GM19240 (cell line): Measurements from ENCODE around the gene FAM120A.

Experiments
- DNase-seq: peaks from one replicate; pipeline ENCODE4 v3.0.0; 2011; ENCODE audit warnings: low spot score; ENCODE audit not compliant: insufficient read length

Gene FAM120A

GRCh38 chr9:93471124-93471523 is 19.6 kb downstream of the FAM120A start:
- no peak for DNase-seq

- no peak for DNase-seq
Observed at GRCh38 chr9:93473411-93473810, 21.9 kb downstream of the FAM120A start.

GRCh38 chr9:93475108-93475507 is 23.6 kb downstream of the FAM120A start:
- DNase-seq, result no peak

GRCh38 chr9:93475856-93476255 is 24.4 kb downstream of the FAM120A start:
- DNase-seq, result no peak

GRCh38 chr9:93476924-93477323 is 25.4 kb downstream of the FAM120A start:
- DNase-seq, result no peak

GRCh38 chr9:93477397-93477796 is 25.9 kb downstream of the FAM120A start:
- no peak for DNase-seq

- no peak for DNase-seq
Observed at GRCh38 chr9:93479726-93480125, 28.2 kb downstream of the FAM120A start.

GRCh38 chr9:93480262-93480661 is 28.8 kb downstream of the FAM120A start:
- no peak for DNase-seq

GRCh38 chr9:93480728-93481324 is 29.3 kb downstream of the FAM120A start:
- DNase-seq, result no peak

GRCh38 chr9:93483497-93483896 is 32.0 kb downstream of the FAM120A start:
- no peak for DNase-seq

- no peak for DNase-seq
Observed at GRCh38 chr9:93486268-93486667, 34.8 kb downstream of the FAM120A start.

GRCh38 chr9:93488244-93488643 is 36.8 kb downstream of the FAM120A start:
- DNase-seq, result no peak

- no peak for DNase-seq
Observed at GRCh38 chr9:93491593-93492232, 40.2 kb downstream of the FAM120A start.

GRCh38 chr9:93492327-93492726 is 40.8 kb downstream of the FAM120A start:
- no peak for DNase-seq

- no peak for DNase-seq
Observed at GRCh38 chr9:93493949-93494348, 42.5 kb downstream of the FAM120A start.

- no peak for DNase-seq
Observed at GRCh38 chr9:93496285-93496684, 44.8 kb downstream of the FAM120A start.

GRCh38 chr9:93500571-93501298 is 49.2 kb downstream of the FAM120A start:
- no peak for DNase-seq

GRCh38 chr9:93501406-93501805 is 49.9 kb downstream of the FAM120A start:
- DNase-seq, result no peak

GRCh38 chr9:93503381-93503780 is 51.9 kb downstream of the FAM120A start:
- no peak for DNase-seq

GRCh38 chr9:93505541-93506132 is 54.2 kb downstream of the FAM120A start:
- no peak for DNase-seq

- no peak for DNase-seq
Observed at GRCh38 chr9:93507768-93508167, 56.3 kb downstream of the FAM120A start.

- DNase-seq, result no peak
Observed at GRCh38 chr9:93508207-93508606, 56.7 kb downstream of the FAM120A start.
